ENCODE data around the gene PLCL2.

PLCL2 gene

GRCh38 chr3:17137321-17137826 is 252.6 kb downstream of the PLCL2 start:
- TF ChIP-seq, protein P1, sequence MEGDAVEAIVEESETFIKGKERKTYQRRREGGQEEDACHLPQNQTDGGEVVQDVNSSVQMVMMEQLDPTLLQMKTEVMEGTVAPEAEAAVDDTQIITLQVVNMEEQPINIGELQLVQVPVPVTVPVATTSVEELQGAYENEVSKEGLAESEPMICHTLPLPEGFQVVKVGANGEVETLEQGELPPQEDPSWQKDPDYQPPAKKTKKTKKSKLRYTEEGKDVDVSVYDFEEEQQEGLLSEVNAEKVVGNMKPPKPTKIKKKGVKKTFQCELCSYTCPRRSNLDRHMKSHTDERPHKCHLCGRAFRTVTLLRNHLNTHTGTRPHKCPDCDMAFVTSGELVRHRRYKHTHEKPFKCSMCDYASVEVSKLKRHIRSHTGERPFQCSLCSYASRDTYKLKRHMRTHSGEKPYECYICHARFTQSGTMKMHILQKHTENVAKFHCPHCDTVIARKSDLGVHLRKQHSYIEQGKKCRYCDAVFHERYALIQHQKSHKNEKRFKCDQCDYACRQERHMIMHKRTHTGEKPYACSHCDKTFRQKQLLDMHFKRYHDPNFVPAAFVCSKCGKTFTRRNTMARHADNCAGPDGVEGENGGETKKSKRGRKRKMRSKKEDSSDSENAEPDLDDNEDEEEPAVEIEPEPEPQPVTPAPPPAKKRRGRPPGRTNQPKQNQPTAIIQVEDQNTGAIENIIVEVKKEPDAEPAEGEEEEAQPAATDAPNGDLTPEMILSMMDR (IDR thresholded peaks at IDR 0.05; ENCODE audit: insufficient read depth, low read length, poor library complexity, severe bottlenecking): no peak
- no peak for DNase-seq (ENCODE audit: extremely low read depth, insufficient read length)
- no peaks in the 10 kb centered on the region for H3K27me3 ChIP-seq (replicated peaks; ENCODE audit: control insufficient read depth, insufficient read depth, low read length)

DNA sequence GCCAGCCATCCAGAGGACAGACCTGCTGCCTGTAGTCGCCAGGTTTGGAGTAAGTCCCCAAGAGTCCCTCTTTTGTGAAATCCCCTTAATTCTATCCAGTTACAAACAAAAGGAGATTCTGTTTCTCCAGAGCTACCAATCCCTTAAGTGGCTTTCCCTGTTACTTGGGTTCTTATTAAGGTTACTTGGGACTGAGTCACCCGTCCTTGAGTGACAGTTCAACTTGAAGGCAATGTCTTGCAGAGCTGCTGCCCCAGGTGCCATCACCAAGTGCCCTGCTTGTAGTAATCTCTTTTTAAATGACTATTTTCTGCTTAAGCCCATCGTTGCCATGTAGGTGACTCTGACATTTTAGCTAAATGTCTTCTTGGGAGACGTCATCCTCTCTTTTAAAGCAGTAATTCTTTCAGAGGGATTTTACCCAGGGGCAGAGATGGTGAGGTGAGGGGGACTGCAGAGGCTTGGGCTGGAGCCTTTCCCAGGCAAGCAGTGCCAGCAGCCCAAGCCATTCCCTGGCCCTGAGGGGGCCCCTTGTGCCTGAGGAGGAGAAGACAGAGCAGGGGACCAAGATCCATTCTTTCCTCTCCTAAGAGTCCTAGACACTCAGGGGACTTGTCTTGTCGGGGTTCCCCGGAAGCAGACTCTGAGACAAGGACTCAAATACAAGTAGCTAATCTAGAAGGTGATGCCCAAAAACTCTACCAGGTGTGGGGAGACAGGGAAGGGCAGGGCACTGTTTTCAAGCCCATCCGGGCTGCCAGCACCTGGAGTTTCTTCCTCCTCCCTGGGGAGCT is 253.7 kb downstream of the PLCL2 start:
- no peak for DNase-seq (ENCODE audit: extremely low read depth, insufficient read length)
- TF ChIP-seq, protein P1 (IDR thresholded peaks at IDR 0.05; ENCODE audit: insufficient read depth, low read length, poor library complexity, severe bottlenecking): no peak
- no peaks in the 10 kb centered on the region for H3K27me3 ChIP-seq (replicated peaks; ENCODE audit: control insufficient read depth, insufficient read depth, low read length)
- no peak overlapping the region for H3K4me3 ChIP-seq (replicated peaks; ENCODE audit: low read depth, low read length)
- no peaks in the 10 kb centered on the region for H3K36me3 ChIP-seq (ENCODE audit: control insufficient read depth, insufficient read depth, low read length)

More at GRCh38 chr3:17137321-17137826, 252.6 kb downstream of the PLCL2 start:
- H3K4me3 ChIP-seq (replicated peaks; ENCODE audit: low read depth, low read length): no peak overlapping the region
- H3K36me3 ChIP-seq (ENCODE audit: control insufficient read depth, insufficient read depth, low read length): no peaks in the 10 kb centered on the region

Measured in GM06990 (cell line).